Vagina (tissue), 2 donors: ENCODE data around the gene TMEM255B.
"Not testable (repeated sequence)": the region's sequence is repeated elsewhere in the genome, so short reads cannot be mapped to it uniquely, and the experiment has no call there.

Source experiments
- POLR2A ChIP-seq, 2 donors: fragments of 450-650 bp; IDR thresholded peaks; one replicate each; pipeline ENCODE4 v1.6.1; 2017; ENCODE audit warnings: antibody characterized with exemption in 2 of 2, mild to moderate bottlenecking in 2 of 2, moderate library complexity in 2 of 2
- TF ChIP-seq, protein P1 (sequence below), 3 experiments: fragments of 450-650 bp in 2 of 3; fragments of 200-600 bp in 1 of 3; sonication (generic) in 1 of 3; IDR thresholded peaks; one replicate each; pipeline ENCODE4 v1.5.1; 2017 to 2019; ENCODE audit warnings: antibody characterized with exemption in 3 of 3, mild to moderate bottlenecking in 2 of 3, moderate library complexity in 2 of 3

DNA sequence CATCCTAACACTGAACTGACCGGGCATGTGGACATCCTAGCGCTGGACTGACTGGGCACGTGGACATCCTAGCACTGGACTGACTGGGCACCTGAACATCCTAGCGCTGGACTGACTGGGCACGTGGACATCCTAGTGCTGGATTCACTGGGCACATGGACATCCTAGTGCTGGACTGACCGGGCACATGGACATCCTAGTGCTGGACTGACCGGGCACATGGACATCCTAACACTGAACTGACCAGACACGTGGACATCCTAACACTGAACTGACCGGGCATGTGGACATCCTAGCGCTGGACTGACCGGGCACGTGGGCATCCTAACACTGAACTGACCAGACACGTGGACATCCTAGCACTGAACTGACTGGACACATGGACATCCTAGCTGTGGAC, 30.9 kb downstream of the TMEM255B start:
- TF ChIP-seq, protein P1, sequence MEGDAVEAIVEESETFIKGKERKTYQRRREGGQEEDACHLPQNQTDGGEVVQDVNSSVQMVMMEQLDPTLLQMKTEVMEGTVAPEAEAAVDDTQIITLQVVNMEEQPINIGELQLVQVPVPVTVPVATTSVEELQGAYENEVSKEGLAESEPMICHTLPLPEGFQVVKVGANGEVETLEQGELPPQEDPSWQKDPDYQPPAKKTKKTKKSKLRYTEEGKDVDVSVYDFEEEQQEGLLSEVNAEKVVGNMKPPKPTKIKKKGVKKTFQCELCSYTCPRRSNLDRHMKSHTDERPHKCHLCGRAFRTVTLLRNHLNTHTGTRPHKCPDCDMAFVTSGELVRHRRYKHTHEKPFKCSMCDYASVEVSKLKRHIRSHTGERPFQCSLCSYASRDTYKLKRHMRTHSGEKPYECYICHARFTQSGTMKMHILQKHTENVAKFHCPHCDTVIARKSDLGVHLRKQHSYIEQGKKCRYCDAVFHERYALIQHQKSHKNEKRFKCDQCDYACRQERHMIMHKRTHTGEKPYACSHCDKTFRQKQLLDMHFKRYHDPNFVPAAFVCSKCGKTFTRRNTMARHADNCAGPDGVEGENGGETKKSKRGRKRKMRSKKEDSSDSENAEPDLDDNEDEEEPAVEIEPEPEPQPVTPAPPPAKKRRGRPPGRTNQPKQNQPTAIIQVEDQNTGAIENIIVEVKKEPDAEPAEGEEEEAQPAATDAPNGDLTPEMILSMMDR (IDR thresholded peaks at IDR 0.05) = not testable (repeated sequence)
- not testable (repeated sequence) for TF ChIP-seq POLR2A (IDR thresholded peaks at IDR 0.05)
